BE2C (cell line): ENCODE data around the gene CUEDC1.

Experiments used
- DNase-seq: peaks from one replicate; pipeline ENCODE4 v3.0.0-alpha.2; 2020
- H3K27me3 ChIP-seq: fragments of 250-450 bp; sonication (Bioruptor Pico); 2 replicates; pipeline ENCODE4 v1.5.1; 2020; ENCODE audit warnings: mild to moderate bottlenecking
- H3K36me3 ChIP-seq: fragments of 250-450 bp; sonication (Bioruptor Pico); 2 replicates; pipeline ENCODE4 v1.5.1; 2020; ENCODE audit warnings: mild to moderate bottlenecking
- H3K4me1 ChIP-seq: fragments of 250-450 bp; sonication (Bioruptor Pico); 2 replicates; pipeline ENCODE4 v1.5.1; 2020
- H3K4me3 ChIP-seq: 2 replicates; pipeline ENCODE4 v1.5.1; 2011; ENCODE audit warnings: low read depth, low read length
- H3K9me3 ChIP-seq: fragments of 250-450 bp; sonication (Bioruptor Pico); 2 replicates; pipeline ENCODE4 v1.5.1; 2020
- TF ChIP-seq, protein P1 (sequence below): IDR thresholded peaks from 2 replicates; pipeline ENCODE4 v1.5.1; 2012; ENCODE audit warnings: mild to moderate bottlenecking, low read depth, low read length

CUEDC1 gene

DNA sequence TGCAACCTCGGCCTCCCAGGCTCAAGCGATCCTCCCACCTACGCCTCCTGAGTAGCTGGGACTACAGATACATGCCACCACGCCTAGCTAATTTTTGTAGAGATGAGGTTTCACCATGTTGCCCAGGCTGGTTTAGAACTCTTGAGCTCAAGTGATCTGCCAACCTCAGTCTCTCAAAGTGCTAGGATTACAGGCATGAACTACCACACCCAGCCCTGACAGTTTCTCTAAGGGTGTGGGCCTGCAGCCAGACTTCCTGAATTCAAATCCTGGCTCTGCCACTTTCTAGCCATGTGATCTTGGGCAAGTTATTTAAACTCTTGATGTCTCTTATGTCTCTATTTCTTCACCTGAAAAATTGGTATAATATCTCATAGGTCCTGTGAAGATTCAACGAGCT, 5.6 kb downstream of the CUEDC1 start:
- DNase-seq: no peak
- no peaks in the 10 kb centered on the region for H3K9me3 ChIP-seq
- H3K27me3 ChIP-seq: no peaks in the 10 kb centered on the region
- no peaks in the 10 kb centered on the region for H3K36me3 ChIP-seq
- no peak overlapping the region for H3K4me3 ChIP-seq
- H3K4me1 ChIP-seq: no peaks in the 10 kb centered on the region; the same call in 1 of the 2 replicates
- TF ChIP-seq, protein P1, sequence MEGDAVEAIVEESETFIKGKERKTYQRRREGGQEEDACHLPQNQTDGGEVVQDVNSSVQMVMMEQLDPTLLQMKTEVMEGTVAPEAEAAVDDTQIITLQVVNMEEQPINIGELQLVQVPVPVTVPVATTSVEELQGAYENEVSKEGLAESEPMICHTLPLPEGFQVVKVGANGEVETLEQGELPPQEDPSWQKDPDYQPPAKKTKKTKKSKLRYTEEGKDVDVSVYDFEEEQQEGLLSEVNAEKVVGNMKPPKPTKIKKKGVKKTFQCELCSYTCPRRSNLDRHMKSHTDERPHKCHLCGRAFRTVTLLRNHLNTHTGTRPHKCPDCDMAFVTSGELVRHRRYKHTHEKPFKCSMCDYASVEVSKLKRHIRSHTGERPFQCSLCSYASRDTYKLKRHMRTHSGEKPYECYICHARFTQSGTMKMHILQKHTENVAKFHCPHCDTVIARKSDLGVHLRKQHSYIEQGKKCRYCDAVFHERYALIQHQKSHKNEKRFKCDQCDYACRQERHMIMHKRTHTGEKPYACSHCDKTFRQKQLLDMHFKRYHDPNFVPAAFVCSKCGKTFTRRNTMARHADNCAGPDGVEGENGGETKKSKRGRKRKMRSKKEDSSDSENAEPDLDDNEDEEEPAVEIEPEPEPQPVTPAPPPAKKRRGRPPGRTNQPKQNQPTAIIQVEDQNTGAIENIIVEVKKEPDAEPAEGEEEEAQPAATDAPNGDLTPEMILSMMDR: no peak

DNA sequence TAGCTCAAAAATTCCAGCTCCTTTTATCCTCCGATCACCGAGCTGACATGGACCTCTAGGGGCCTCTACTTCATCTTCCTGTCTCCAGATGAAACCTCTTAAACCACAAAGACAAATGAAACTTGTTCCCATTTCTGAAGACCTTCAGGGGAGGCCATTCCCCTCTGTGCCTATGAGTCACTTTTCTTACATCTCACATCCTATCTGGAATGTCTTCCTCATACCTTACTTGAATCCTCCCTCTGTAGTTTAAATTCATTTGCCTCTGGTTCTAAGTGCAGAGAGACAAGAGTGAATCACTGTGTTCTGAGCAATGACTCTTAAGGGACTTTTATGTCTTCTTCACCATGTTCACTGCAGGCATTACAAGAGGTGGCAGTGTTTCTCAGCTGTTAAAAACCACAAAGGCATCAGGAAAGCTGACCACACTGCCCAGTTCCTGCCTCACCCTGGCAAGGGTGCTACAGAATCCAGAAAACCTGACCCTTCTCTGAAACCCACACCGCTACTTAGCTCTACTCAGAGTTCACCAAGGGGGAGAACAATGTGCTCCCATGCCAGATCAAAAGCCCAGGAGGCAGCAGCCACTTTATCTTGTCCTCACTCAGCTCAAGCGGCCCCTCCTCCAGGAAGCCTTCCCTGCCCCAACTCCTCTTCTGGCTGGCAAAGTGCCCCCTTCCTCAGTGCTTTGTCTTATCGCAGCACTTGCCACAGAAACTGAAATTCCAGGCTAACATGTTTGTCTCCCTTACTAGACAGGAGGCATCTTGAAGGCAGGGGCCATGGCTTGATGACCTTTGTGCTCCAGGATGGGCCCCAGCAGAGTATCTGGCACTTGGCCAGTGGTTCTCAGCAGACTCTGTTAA, 6.4 kb downstream of the CUEDC1 start:
- Histone ChIP-seq H3K4me3 (no peak overlapping the region), H3K9me3 (no peaks in the 10 kb centered on the region), H3K27me3 (no peaks in the 10 kb centered on the region), H3K36me3 (no peaks in the 10 kb centered on the region), H3K4me1 (no peaks in the 10 kb centered on the region; the same call in 1 of the 2 replicates)
- DNase-seq: no peak
- TF ChIP-seq, protein P1: no peak

DNA sequence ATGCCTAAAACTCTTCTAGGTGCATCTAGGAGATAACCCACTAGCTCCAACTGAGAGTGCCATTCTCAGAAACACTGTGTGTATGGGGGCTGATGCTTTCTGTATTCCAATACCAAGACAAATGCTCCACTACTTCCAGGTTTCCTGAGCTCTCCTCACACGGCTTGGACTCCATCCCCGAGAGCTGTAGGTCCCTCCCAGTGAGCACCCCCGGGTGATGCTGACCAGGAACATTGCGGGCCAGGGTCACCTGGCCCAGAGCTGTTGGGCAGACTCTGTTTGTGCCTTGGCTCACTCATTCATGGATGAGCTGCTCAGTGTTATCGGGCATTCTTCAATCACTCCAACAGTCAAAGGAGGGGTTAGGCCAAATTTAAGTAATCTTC, 7.0 kb downstream of the CUEDC1 start:
- H3K9me3 ChIP-seq: no peaks in the 10 kb centered on the region
- H3K4me1 ChIP-seq: no peaks in the 10 kb centered on the region; the same call in 1 of the 2 replicates
- no peaks in the 10 kb centered on the region for H3K27me3 ChIP-seq
- no peak for DNase-seq
- TF ChIP-seq, protein P1: no peak
- no peaks in the 10 kb centered on the region for H3K36me3 ChIP-seq
- no peak overlapping the region for H3K4me3 ChIP-seq

DNA sequence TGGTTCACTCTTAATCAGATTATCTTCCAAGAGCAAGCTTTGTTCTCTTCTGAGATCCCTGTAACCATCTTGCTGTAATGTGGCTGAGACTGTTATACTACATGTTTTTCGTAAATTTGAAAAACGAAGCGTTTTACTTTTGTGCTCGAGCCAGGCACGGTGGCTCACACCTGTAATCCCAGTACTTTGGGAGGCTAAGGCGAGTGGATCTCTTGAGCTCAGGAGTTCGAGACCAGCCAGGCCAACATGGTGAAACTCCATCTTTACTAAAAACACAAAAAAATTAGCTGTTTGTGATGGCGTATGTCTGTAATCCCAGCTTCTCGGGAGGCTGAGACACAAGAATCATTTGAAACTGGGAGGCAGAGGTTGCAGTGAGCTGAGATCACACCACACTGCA, 7.8 kb downstream of the CUEDC1 start:
- Histone ChIP-seq H3K4me3 (no peak overlapping the region), H3K36me3 (no peaks in the 10 kb centered on the region), H3K4me1 (no peaks in the 10 kb centered on the region; the same call in 1 of the 2 replicates), H3K9me3 (no peaks in the 10 kb centered on the region), H3K27me3 (no peaks in the 10 kb centered on the region)
- TF ChIP-seq, protein P1: no peak
- no peak for DNase-seq

DNA sequence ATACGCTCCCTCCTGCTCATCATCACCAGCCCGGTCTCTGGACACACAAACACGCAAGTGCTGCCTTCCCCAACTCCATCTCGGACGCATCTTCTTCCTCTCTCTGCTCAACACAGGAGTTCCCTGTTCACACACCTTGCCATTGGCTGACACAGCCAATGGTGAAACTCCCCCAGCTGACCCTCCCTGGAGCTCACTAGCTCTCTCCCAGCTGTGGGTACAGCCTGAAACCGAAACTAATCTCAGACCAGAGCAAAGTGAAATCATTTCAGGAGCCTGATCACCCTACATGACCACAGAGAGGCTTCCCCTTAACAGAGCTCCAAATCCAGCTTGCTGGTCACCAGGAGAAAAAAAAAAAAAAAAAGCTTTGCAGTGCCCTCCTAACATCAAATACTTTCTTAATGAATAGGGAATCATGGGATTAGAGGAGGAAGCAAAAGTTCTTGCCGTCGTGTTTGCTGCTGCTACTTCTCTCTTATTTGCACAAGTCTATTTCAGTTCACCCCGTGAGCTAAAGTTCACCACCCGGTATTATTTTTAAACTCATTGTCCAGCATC, 8.3 kb downstream of the CUEDC1 start:
- Histone ChIP-seq H3K9me3 (no peaks in the 10 kb centered on the region), H3K36me3 (no peaks in the 10 kb centered on the region), H3K4me3 (no peak overlapping the region), H3K27me3 (no peaks in the 10 kb centered on the region), H3K4me1 (no peaks in the 10 kb centered on the region; the same call in 1 of the 2 replicates)
- DNase-seq: no peak
- TF ChIP-seq, protein P1: no peak
